GM12801 (cell line): ENCODE results near the gene UNC93B1.

Source experiments
- CTCF ChIP-seq: IDR thresholded peaks from one replicate; pipeline ENCODE4 v1.5.1; 2011; ENCODE audit warnings: control low read depth; ENCODE audit not compliant: insufficient read length; ENCODE audit errors: extremely low read depth

Gene UNC93B1

GRCh38 chr11:68038226-68038717 lies 34.4 kb upstream of the UNC93B1 start:
- no peak for TF ChIP-seq CTCF

DNA sequence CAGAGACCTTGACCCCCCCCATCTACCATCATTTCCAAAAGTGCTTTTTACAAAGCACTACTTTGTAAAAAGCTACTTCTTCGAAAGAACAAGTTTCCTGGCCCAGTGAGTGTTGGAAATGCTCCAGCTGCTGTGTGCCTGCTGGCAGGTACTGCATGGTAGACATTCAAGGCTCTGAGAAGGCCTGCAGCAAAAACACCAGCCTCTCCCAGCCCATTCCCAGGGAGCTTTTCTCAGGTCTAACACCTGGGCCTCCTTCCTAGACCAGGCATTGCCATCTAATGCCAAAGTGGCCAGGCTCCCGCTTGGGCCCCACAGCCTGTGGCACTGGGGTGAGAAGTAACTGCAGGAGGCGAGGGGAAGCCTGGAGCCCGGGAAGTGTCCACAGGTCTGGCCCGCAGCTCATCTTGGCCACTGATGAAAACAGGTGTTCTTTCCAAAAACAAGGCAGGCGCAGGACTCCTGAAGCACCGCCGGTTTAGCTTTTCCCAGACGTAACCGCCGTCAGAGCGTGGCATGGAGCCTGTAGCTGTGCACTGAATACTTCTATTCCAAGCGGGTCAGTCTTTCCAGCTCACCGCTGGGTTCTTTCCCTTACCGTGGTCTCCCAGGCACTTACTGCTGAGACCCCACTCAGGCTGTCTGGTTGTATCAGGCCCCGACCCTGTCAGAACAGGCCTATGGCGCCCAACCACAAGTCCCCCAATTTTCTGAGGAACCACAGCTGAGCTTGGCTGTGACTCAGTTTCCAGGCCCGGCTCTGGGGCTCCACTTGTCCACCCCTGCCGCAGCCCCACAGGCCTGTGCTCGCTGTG lies 33.7 kb upstream of the UNC93B1 start:
- TF ChIP-seq CTCF: no peak

- TF ChIP-seq CTCF: no peak
These were observed 32.9 kb upstream of the UNC93B1 start for GRCh38 chr11:68036717-68037239.

DNA sequence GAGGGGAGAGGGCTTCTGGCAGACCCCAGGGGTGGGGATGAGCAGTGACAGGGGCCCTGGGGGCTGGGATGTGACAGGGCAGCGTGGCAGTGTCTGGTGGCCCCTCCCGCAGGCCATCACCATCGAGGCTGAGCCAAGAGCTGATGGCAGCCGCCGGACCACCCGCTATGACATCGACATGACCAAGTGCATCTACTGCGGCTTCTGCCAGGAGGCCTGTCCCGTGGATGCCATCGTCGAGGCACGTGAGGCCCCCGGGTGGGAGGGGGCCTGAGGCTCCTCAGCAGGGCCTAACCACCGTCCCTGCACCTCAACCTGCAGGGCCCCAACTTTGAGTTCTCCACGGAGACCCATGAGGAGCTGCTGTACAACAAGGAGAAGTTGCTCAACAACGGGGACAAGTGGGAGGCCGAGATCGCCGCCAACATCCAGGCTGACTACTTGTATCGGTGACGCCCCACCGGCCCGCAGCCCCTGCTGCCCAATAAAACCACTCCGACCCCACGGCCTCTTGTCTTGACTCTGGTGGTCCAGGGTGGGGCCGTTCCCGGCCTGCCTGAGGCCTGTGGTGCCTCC lies 32.3 kb upstream of the UNC93B1 start:
- no peak for TF ChIP-seq CTCF

DNA sequence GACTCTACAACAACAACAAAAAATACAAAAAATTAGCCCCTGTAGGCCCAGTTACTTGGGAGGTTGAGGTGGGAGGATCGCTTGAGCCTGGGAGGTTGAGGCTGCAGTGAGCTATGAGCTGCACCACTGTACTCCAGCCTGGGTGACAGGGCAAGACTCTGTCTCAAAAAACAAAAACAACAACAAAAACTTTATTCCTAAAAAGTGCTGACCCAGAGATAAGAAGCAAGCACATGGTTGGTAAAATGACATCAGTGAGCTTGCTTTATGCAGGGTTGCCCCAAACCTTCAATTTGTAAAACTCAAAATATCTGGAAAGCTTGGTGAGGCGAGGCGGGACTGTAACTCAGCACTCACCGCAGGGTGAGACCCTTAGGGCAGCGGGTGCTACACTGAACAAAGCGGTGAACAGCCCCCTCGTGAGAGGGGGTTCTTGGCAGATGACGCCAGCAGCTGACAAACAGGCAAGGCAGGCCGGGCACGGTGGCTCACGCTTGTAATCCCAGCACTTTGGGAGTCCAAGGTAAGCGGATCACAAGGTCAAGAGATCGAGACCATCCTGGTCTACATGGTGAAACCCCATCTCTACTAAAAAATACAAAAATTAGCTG lies 31.5 kb upstream of the UNC93B1 start:
- no peak for TF ChIP-seq CTCF

DNA sequence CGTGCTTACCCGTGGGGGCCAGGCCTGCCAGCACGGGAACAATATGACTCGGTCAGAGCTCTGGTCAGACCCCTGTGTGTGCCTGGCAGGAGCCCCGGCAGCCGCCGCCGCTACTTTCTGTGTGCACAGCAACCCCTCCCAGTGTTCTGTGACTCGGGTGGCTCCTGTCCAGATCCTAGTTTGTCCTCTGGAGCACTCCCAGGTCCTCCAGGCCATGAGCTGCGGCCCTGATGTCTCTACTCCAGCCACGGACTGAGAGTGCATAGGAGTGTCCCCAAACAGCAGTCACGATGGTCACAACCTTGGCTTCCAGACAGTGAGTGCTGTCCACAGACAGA lies 29.8 kb upstream of the UNC93B1 start:
- TF ChIP-seq CTCF: no peak

- no peak for TF ChIP-seq CTCF
These were observed 29.3 kb upstream of the UNC93B1 start for GRCh38 chr11:68032997-68033707.
